ACHN (cell line): Measurements from ENCODE around the gene MYOG.

Experiments
- DNase-seq: peaks from one replicate; pipeline ENCODE4 v3.0.0-alpha.2; 2015
- in situ Hi-C: cut with HindIII; loops from 2 replicates; pipeline ENCODE4 v1.10.0; 2017; ENCODE audit warnings: low sequenced_read_pairs, low pct_ligation_motif_present, low pct_unique_long_range_greater_than_20kb

Gene MYOG

DNA sequence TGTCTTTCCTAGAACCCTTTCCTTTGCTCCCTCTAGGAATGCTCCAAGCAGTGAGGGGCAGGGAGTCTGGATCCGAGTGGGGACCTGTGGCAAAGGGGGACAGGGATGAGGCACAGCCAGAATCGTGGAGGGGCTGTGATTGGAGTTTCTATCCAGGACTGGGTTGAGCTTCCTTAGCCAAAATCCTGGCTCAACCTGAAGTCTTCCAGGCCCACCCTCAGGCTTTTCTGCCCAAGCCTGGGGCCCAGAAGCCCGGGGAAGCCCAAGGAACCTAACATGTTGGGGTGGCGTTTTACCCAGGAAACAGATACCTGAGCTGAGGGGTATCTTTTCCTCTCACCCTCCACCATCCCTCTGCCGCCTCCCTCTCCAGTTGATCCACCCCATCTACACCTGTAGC is 5.4 kb downstream of the MYOG start:
- in situ Hi-C loops, result no loop called here
- DNase-seq, result no peak

DNA sequence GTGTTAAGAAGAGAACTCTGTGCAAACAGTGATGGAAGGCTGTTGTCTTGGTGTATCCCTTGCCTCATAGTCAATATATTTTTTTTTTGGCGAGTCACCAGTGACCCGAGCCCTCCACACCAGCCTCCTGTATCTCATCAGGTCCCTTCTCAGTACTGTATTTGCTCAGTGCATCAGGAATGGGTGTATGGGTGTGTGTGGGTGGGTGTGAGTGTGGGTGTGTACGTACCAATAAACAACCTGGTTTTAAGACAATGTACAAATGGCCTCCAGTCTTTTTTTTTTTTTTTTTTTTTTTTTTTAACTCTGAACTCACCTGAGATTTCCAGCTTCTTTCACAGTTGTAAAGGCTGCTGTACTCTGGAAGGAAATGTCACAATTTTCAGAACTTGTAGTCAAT is 7.3 kb downstream of the MYOG start:
- no peak for DNase-seq
- in situ Hi-C loops, result no loop called here

DNA sequence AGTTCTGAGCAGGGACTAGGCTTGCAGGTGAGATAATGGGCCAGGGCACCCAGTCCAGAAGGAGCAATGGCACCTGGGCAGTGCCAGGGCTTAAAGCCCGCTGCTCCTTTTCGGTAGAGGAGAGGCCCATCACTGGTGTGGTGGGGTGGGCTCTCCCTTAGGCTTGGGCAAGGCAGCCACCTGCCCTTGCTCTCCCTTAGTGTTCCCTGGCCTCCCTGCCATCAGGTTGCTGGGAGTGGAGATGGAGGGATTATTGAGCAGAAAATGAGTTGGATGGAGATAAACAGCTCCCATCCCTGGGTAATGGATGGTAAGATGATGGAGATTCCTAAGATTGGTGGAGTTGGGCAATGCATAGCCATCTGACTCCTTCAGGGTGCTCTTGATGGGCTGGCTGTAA is 7.9 kb downstream of the MYOG start:
- in situ Hi-C loops, result no loop called here

DNA sequence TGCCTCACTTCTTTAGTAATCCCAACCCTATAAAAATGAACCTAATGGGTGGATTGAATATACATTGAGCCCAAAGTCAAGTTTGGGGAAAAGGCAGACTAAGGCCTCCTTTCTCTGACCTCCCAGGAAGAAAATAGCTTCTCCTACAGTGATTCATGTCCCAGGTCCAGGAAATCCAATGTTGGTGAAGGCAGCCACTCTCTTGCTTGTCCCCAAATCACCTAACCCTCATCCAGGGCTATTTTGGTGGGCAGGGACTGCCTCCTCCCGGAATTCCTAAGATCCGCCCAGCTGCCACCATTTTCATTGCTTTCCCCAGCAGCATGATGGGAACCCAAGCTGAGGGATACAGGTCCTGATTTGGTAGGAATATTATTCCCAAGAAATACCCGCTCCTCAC is 8.4 kb downstream of the MYOG start:
- in situ Hi-C loops, result no loop called here

More for the DNA sequence above, 7.9 kb downstream of the MYOG start:
- no peak for DNase-seq

DNA sequence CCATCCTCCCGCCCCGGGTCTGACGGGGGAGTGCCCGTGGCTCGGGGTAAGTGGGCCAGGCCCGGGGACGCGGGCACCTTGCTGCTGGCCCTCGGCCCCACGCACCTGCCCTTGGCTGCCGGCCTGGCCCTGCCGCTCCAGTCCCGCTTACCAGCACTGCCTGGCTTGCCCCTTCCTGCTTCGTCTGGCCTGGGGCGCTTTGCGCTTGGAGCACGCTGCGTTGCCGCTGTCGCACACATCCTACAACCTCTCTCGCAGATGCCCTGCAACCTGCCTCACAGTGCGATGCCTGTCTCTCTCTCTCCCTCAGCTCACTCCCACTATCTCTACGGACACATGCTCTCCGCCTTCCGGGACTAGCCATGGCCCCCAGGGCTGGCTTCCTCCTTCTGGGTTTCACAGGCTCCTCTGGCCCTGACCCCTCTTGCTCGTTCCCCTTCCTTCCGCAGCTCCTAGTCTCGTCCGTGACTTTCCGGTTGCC is 9.7 kb downstream of the MYOG start:
- DNase-seq, result no peak
- in situ Hi-C loops, result no loop called here

More for the DNA sequence above, 8.4 kb downstream of the MYOG start:
- no peak for DNase-seq

- in situ Hi-C loops, result no loop called here
Measured at GRCh38 chr1:203075236-203076030, 10.4 kb downstream of the MYOG start.

DNA sequence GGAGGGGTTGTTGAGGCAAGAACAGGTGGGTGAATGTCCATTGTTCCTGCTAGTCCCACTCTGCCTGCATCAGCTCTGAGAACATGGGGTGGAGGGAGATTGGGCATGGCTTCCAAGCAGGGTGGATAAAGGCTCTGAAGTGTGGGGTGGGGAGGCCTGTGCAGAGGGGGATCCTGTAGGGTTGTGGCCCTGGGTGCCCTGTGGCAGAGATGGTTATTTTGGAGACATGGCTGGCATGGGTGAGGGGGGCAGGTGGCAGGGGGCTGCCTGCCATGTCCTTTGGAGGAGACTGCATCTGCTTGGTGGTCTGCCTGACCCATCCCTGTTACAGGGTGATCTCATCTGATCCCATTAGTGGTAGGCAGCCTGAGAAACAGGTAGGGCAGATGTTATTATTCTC is 11.2 kb downstream of the MYOG start:
- in situ Hi-C loops, result no loop called here
- DNase-seq, result no peak

More at GRCh38 chr1:203075236-203076030, 10.4 kb downstream of the MYOG start:
- DNase-seq, result no peak

- DNase-seq, result no peak
- in situ Hi-C loops, result no loop called here
Measured at GRCh38 chr1:203073469-203073868, 12.3 kb downstream of the MYOG start.

DNA sequence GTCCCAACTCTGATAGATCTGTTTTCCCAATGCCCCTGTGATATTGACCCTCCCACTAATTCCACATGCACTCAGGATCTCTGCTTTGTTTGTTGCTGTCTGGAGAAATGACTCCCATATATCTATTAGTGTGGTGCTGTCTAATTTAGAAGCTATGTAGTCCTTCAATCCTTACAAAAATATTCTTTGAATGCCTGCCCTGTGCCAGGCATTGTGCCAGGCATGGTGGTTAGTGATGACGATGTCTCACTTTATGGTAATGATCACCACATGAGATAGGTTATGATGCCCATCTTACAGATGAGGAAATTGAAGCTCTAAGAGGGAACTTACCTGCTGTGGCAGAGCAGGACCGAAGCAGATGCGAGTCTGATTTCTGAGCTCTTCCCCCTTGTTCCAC is 12.9 kb downstream of the MYOG start:
- in situ Hi-C loops, result no loop called here
- DNase-seq, result no peak

GRCh38 chr1:203072002-203072602 is 13.7 kb downstream of the MYOG start:
- DNase-seq, result no peak
- in situ Hi-C loops, result no loop called here

GRCh38 chr1:203069030-203069747 is 16.6 kb downstream of the MYOG start:
- DNase-seq, result no peak
- in situ Hi-C loops, result no loop called here

- in situ Hi-C loops, result no loop called here
- DNase-seq, result no peak
Measured at GRCh38 chr1:203066965-203067364, 18.8 kb downstream of the MYOG start.

- DNase-seq, result no peak
- in situ Hi-C loops, result no loop called here
Measured at GRCh38 chr1:203065986-203066385, 19.8 kb downstream of the MYOG start.

- in situ Hi-C loops, result no loop called here
- DNase-seq, result no peak
Measured at GRCh38 chr1:203065191-203065590, 20.6 kb downstream of the MYOG start.

DNA sequence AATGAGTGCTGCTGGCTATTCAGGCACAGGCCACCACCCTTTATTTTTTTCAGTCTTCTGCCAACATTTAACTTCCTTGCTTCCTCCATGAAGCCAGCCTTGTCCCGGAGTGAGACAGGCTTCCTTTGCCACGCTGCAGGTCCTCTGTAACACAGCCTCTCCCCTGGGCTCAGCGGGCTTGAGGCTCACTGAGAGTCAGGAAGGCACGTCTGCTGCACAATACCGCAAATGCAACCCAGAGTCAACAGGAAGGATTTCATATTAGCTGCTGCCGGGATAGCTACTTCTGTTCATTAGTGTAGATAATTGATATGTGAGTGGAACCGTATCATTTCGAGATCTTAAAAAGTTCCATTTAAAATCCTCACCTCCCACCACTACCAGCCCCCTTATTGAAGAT is 22.5 kb downstream of the MYOG start:
- DNase-seq, result no peak
- in situ Hi-C loops, result no loop called here

- DNase-seq, result no peak
- in situ Hi-C loops, result no loop called here
Measured at GRCh38 chr1:203060115-203060514, 25.7 kb downstream of the MYOG start.

DNA sequence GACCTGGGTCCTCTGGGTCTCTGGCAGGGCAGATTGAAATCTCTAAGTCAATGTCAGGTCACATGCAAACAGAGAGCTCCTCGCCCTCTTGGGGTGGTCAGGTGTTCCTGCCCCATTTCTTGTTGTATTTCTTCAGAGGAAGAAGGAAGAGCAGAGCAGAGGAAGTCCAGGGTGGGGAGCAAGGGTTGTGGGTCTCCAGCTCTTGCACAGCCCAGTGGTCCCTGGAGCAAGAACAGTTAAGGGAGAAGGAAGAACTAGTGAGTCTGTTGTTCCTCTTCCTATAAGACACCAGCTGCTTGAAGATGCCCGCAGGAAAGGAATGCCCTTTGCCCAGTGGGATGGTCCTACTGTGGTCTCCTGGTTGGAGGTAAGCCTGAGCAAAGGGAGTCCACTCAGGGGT is 26.3 kb downstream of the MYOG start:
- no peak for DNase-seq
- in situ Hi-C loops, result no loop called here

GRCh38 chr1:203058676-203058935 is 27.2 kb downstream of the MYOG start:
- in situ Hi-C loops, result no loop called here
- DNase-seq, result no peak

- in situ Hi-C loops, result no loop called here
Measured at GRCh38 chr1:203057911-203058675, 27.7 kb downstream of the MYOG start.

More at GRCh38 chr1:203057911-203058675, 27.7 kb downstream of the MYOG start:
- no peak for DNase-seq
